ENCODE data around the gene ESRRG.

Gene ESRRG

DNA sequence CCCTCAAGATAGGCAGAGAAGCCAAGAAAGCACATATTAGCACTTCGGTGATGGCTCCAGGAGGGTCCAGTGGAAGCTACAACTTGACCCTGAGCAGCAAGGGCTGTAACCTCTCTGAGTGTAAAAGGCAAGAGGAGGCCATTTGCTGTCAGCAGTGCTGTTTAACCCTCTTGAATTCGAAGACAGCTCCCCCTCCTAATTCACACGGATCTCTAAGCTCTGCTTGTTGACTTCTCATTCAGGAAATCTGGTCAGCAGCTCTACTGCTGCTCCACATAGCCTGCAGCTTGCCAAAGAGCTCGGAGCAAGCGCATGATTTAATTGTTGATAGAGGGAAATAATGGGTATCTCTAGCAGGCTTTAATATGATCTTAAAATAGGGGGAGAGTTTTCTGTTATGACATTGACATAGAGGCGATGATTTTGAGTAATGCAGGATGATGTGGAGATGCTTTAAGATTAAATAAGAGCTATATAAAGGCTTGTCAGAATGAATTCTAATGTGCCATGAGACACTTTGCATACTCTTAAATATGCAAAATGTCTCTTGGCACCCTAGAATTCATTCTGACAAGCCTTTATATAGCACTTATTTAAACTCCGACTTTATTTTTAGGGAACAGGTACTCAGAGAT lies 220.6 kb downstream of the ESRRG start:
- DNase-seq (ENCODE audit: low spot score) = no peak

GRCh38 chr1:216500273-216500967 lies 222.8 kb downstream of the ESRRG start:
- DNase-seq (ENCODE audit: low spot score) = no peak

DNA sequence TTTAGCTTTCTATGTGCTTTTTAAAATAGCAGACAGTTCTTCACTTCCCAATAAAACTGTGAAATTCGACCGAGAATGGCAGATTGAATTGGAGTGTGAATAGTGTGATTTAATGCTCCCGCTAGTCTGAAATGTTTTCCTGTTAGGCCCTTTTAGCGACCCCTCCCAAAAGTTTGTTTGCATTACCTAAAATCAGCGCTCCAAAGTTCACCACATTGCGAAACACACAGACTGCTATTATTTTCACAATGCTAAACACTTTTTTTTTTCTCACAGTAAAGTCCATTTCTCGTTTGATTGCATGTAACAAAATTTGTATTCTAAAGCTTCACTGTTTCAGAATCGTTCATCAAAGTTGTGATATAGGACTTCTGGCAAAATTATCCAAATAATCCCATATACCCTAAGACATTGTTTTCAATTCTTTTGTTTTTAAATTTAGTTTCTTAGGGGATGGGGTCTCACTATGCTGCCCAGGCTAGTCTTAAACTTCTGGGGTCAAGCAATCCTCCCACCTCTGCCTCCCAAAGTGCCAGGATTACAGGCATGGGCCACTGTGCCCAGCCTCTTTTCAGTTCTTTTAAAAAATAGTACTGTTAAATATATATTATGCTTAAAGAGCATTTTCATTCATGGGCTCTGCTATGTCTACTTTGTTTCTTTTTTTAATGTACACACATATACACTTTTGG lies 223.5 kb downstream of the ESRRG start:
- no peak for DNase-seq (ENCODE audit: low spot score)

DNA sequence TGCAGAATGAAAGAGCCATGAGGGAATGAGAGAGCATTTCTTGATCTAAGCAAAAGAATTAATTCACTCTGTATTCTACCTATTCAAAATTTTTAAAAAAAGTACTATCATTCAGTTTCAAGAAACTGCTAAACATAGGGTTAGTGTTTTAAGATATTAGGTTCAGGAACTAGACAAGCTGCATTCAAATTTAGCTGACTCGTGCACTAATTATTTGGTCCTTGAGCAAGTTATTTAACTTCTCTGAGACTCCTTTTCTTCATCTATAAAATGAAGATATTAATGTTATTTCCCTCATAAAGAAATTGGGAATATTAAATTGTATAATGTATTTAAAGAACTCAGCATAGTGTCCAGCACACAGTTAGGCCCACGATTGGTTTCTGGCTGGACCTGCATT lies 225.0 kb downstream of the ESRRG start:
- no peak for DNase-seq (ENCODE audit: low spot score)

GRCh38 chr1:216485042-216485441 lies 238.2 kb downstream of the ESRRG start:
- DNase-seq (ENCODE audit: low spot score) = no peak

GRCh38 chr1:216483672-216484401 lies 239.4 kb downstream of the ESRRG start:
- no peak for DNase-seq (ENCODE audit: low spot score)

DNA sequence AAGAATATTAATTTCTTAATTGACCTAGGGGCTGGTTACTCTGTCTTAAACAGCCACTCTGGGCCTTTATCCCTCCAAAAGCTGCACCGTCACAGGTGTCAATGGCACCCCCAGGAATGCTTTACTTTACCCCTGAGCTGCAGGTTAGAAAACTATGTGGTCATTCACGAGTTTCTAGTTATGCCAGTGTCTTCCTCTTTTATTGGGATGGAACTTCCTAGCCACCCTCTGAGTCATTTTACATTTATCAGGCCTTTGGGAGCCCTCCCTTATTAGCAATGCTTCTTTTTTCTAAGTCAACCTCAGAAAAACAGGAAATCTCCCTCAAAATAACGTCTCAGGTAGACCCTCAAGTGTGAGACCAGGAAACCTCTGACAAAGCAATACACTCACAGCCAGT lies 240.6 kb downstream of the ESRRG start:
- DNase-seq (ENCODE audit: low spot score) = no peak

GRCh38 chr1:216478238-216478637 lies 245.0 kb downstream of the ESRRG start:
- DNase-seq (ENCODE audit: low spot score) = no peak

- no peak for DNase-seq (ENCODE audit: low spot score)
Observed at GRCh38 chr1:216476341-216476740, 246.9 kb downstream of the ESRRG start.

DNA sequence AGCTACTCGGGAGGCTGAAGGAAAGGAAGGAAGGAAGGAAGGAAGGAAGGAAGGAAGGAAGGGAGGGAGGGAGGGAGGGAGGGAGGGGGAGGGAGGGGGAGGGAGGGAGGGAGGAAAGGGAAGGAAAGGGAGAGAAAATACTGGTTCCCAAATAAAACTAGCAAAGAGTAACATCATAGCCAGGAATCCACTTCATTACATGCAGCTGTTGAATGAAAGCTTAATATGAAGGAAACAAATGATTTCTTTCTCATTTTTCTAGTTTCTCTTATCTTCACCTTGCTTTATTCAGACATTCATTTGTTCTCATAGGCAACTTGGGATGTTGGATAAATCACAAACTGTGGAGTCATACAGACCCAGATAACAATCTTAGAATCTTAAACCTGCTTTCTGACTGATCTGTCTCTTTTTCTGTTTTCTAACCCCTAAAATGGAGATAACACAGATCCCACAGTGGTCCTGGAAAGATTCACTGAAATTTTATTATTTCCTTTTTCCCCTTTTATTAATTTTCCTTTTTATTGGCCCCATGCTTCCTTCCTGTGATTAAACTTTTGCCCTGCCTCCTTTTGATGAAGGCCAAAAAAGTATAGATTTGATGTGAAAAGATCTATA lies 247.5 kb downstream of the ESRRG start:
- no peak for DNase-seq (ENCODE audit: low spot score)

DNA sequence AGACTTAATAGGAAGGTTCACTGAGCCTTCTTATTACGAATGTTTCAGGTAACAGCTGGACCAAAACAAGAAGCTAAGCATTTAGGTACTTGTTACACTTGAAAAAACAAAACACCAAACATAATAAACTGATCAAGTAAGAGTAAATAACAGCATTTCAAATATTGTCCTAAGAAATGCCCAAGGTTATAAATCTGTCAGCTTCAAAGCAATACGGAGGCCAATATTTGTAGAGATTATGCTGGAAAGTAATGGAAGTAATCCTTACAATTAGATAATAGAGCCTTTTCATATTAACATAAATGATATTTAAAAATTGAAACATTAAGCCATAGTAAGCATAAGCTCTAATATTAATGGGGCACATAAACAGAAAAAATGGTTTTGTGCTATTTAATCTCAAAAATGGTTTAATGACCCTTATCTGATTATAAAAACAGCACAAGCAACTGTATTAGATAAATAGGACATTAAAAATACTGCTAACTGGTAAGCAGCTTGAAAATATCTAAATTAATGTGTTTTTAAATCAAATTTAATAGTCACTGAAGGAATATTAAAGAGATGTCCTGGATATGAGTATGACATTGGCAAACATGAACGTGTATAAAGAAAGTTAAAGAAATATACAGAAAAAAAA lies 256.9 kb downstream of the ESRRG start:
- no peak for DNase-seq (ENCODE audit: low spot score)

DNA sequence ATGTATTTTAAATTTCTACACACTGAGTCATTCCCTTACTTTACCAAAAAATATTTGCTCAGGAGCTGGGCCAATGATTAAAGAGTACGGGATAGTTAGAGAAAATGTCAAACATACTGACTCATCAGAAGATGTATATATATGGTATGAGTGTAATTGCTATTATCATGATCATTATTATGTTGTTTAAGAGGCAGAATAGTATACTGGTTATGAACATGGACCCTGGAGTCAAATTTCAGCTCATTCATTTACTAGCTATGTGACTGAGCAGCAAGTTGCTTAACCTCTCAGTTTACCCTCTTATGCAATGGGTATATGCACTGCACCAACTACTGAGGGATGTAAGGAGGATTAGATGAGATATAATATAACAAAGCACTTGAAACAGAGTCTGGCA lies 258.7 kb downstream of the ESRRG start:
- no peak for DNase-seq (ENCODE audit: low spot score)

- DNase-seq (ENCODE audit: low spot score) = no peak
Observed at GRCh38 chr1:216462066-216462775, 261.0 kb downstream of the ESRRG start.

GRCh38 chr1:216461466-216461865 lies 261.8 kb downstream of the ESRRG start:
- no peak for DNase-seq (ENCODE audit: low spot score)

DNA sequence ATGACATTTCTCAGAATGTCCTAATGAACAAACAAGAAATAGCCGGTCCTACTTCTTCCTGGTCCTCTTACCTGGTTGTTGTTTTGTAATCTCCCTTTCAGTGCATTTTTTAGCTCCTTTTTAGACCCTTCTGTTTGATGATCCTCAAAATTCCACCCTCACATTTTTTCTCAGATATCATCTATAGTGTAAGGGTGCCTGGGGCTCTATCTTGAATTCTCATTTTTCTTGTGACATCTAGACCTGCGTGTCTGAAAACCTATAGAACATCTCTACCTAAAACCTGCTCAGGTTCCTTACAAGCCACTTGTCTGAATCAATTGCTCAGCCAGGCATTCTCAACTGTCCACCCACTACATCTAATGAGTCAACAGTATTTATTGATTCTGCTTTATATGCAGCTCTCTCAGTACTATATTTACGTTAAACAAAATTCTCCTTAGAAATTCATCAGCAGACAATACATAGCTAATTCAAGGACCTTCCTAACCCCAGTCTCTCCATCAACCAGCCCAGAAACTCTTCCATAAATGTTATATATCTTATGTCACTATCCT lies 263.5 kb downstream of the ESRRG start:
- DNase-seq (ENCODE audit: low spot score) = no peak

GRCh38 chr1:216458812-216459211 lies 264.4 kb downstream of the ESRRG start:
- no peak for DNase-seq (ENCODE audit: low spot score)

DNA sequence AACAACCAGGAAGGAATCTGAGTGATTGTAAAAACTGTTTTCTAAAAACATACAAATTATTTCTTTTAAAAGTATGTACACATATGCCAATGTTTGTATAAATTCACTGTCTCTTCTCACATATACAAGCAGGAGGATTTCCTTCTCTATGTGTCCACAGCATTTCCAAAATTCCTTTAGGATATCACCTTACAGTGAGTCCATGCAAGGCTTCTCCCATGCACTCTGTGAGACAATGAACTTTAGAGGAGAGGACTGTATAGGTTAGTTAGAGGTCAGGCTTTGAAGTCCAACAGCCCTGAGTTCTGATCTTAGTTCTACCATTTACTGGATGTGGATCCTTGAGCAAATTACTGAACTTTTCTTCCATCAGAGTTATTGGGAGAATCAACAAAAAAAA lies 265.9 kb downstream of the ESRRG start:
- DNase-seq (ENCODE audit: low spot score) = no peak

DNA sequence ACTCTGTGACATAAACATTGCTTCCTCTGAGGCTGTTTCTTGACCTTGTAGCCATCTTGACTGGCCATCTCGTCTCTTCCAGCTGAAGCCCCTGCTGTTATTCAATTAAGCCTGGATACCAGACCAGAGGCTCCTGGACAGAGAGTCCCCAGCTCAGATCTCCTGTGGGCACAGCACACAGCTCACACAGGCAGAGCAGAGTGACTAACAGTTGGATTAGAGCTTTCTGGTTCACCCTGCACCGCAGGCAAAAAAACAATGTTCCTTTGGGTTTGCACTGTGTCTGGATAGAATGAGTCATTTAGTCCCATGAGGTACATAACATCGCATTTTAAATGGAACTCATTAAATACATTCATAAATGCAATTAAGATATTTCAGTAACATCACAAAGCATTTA lies 266.5 kb downstream of the ESRRG start:
- DNase-seq (ENCODE audit: low spot score) = no peak

DNA sequence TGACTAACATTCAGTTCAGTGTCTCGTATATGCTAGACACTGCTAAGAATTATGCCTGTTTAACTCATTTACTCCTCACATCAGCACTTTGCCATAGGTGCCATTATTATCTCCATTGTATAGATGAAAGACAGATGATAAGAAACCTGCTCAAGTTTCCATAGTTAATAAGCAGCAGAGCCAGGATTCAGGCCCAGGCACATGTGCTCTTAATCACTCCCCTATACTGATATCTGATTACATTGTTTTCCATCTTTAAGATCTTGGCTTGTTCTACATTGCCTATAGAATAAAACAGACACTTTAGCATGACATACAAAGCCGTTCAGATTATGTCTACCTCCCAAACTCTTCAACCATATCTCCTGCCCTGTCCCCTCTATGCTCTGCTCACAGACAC lies 269.5 kb downstream of the ESRRG start:
- DNase-seq (ENCODE audit: low spot score) = no peak

Data from hematopoietic multipotent progenitor cell treated with erythropoietin and hydrocortisone succinate and interleukin-3 and kit ligand, for 17 days (in vitro differentiated cells).